ENCODE results near the gene CALCB. TPM values are rescaled to one million over a fixed set of nuclear protein-coding genes. Genes with fewer than 3 reads are reported as not detected.

The CALCB gene
- total RNA-seq, 3 donors from 2014 or later, result not detected

DNA sequence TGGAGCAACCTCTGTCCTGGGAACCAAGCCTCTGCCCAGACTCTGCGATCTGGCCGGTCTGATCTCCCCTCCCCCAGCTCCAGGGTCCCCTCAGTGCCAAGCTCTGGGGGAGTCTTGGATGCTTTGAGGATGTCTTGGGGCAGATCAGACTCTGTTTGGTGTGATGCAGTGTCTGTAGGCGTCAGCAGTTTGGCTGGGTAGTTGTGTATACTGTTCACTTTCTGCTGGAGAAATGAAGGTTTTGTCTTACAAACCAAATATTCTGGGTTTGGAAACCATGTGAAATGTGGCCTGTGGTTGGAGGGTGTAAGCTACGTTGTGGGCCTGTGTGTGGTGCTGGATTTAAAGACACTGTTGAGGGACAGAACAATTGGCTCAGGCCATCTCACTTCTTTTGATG is 46.0 kb downstream of the CALCB start:
- no peaks in the 10 kb centered on the region for H3K36me3 ChIP-seq
- H3K4me3 ChIP-seq, result no peak overlapping the region
- intact Hi-C loops (cut with DNase I; ENCODE audit: low total_unique reads), result no loop called here
- no peak for DNase-seq (ENCODE audit: low spot score in 2 of 2)
- H3K27ac ChIP-seq, result no peak overlapping the region
- H3K27me3 ChIP-seq, result peaks cover 0 to 28% of the 10 kb centered on the region in 2 donors
- no peaks in the 10 kb centered on the region for H3K9me3 ChIP-seq
- H3K4me1 ChIP-seq, result no peaks in the 10 kb centered on the region
- TF ChIP-seq POLR2AphosphoS5 (IDR thresholded peaks at IDR 0.05) (no peak), CTCF (IDR thresholded peaks at IDR 0.05) (no peak), POLR2A (IDR thresholded peaks at IDR 0.05) (no peak)

GRCh38 chr11:15119826-15120225 is 46.4 kb downstream of the CALCB start:
- Histone ChIP-seq H3K27ac (no peak overlapping the region), H3K36me3 (no peaks in the 10 kb centered on the region), H3K4me1 (no peaks in the 10 kb centered on the region), H3K4me3 (no peak overlapping the region), H3K27me3 (peaks cover 0 to 23% of the 10 kb centered on the region in 2 donors), H3K9me3 (no peaks in the 10 kb centered on the region)
- no peak for DNase-seq (ENCODE audit: low spot score in 2 of 2)
- TF ChIP-seq POLR2A (IDR thresholded peaks at IDR 0.05), result no peak
- no peak for TF ChIP-seq CTCF (IDR thresholded peaks at IDR 0.05)
- no peak for TF ChIP-seq POLR2AphosphoS5 (IDR thresholded peaks at IDR 0.05)
- intact Hi-C loops (cut with DNase I; ENCODE audit: low total_unique reads), result no loop called here

- intact Hi-C loops (cut with DNase I; ENCODE audit: low total_unique reads), result no loop called here
- DNase-seq (ENCODE audit: low spot score in 2 of 2), result no peak
Measured at GRCh38 chr11:15123849-15124248, 50.5 kb downstream of the CALCB start.

GRCh38 chr11:15124528-15124927 is 51.1 kb downstream of the CALCB start:
- H3K27ac ChIP-seq, result no peak overlapping the region
- no peak overlapping the region for H3K4me3 ChIP-seq
- no peak for TF ChIP-seq POLR2AphosphoS5 (IDR thresholded peaks at IDR 0.05)
- H3K4me1 ChIP-seq, result no peaks in the 10 kb centered on the region
- no peaks in the 10 kb centered on the region for H3K27me3 ChIP-seq
- no peaks in the 10 kb centered on the region for H3K36me3 ChIP-seq
- intact Hi-C loops (cut with DNase I; ENCODE audit: low total_unique reads), result no loop called here
- H3K9me3 ChIP-seq, result no peaks in the 10 kb centered on the region
- DNase-seq (ENCODE audit: low spot score in 2 of 2), result no peak

More at GRCh38 chr11:15123849-15124248, 50.5 kb downstream of the CALCB start:
- no peak overlapping the region for H3K27ac ChIP-seq
- H3K4me3 ChIP-seq, result no peak overlapping the region
- no peaks in the 10 kb centered on the region for H3K36me3 ChIP-seq
- no peaks in the 10 kb centered on the region for H3K27me3 ChIP-seq
- no peaks in the 10 kb centered on the region for H3K9me3 ChIP-seq
- H3K4me1 ChIP-seq, result no peaks in the 10 kb centered on the region
- no peak for TF ChIP-seq CTCF (IDR thresholded peaks at IDR 0.05)
- TF ChIP-seq POLR2A (IDR thresholded peaks at IDR 0.05), result no peak

DNA sequence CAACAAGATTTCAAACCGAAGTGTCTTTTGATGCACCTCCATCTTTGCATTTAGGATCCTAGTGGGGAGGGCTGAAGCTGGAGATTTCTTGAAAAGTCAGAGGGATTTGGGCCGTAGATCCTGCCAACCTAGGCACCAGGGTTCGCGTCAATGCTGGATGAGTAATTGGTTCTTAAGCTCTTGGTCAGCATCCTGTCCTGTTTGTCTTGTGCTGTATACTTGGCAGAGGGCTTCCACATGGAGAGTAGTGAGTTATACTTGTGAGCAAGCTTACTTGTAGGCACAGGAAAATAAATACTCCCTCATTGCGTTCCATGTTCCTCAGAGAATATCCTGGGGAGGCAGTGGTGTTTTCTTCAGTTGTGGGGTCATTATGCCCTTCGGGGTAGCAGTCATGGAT is 53.9 kb downstream of the CALCB start:
- H3K36me3 ChIP-seq, result no peaks in the 10 kb centered on the region
- no peak overlapping the region for H3K27ac ChIP-seq
- no peak for DNase-seq (ENCODE audit: low spot score in 2 of 2)
- no peaks in the 10 kb centered on the region for H3K4me1 ChIP-seq
- no peaks in the 10 kb centered on the region for H3K27me3 ChIP-seq
- TF ChIP-seq POLR2AphosphoS5 (IDR thresholded peaks at IDR 0.05) (no peak), POLR2A (IDR thresholded peaks at IDR 0.05) (no peak)
- H3K4me3 ChIP-seq, result no peak overlapping the region
- H3K9me3 ChIP-seq, result no peaks in the 10 kb centered on the region
- intact Hi-C loops (cut with DNase I; ENCODE audit: low total_unique reads), result no loop called here

Other genes with a start within 250 kb of the CALCB start
- 10 to 100 TPM in 2 of 3 donors, 1 to 10 TPM in 1; 7.7 to 25.6 (median 21.0) TPM for gene CYP2R1, start 181.4 kb upstream of the CALCB start, total RNA-seq
- not detected for gene CALCA, start 101.2 kb upstream of the CALCB start, total RNA-seq
- gene INSC, start 41.3 kb downstream of the CALCB start, total RNA-seq, result under 1 TPM in 2 of 3 donors, not detected in 1; 0.33 to 0.88 TPM